ENCODE data around the gene BANF2.

GRCh38 chr20:17761604-17762003 is 61.8 kb downstream of the BANF2 start:
- TF ChIP-seq EZH2 (IDR thresholded peaks at IDR 0.05; ENCODE audit: low read depth, low read length, severe bottlenecking) (no peak), CTCF (IDR thresholded peaks at IDR 0.05; ENCODE audit: control extremely low read depth in 1 of 3, insufficient read depth in 1 of 3, low read depth in 1 of 3, low read length in 3 of 3) (no peak), POLR2AphosphoS5 (IDR thresholded peaks at IDR 0.05; ENCODE audit: low read depth, low read length) (no peak), YY1 (IDR thresholded peaks at IDR 0.05; ENCODE audit: low read depth, low read length) (peak; percentile 79), MAX (IDR thresholded peaks at IDR 0.05) (no peak; the same call in 1 of the 2 replicates)
